ENCODE measurements around the gene CENPU. TPM values are rescaled to one million over a fixed set of nuclear protein-coding genes. Genes with fewer than 3 reads are reported as not detected.

Gene CENPU
- total and polyA plus RNA-seq, 2 of the 8 experiments (the other 6 are each of a cell fraction or from before 2014, with no cell fraction given), result 32.1 to 122 TPM

GRCh38 chr4:184706453-184706852 lies 27.4 kb downstream of the CENPU start:
- Histone ChIP-seq H3K79me2 (ENCODE audit: control insufficient read depth in 1 of 2, insufficient read depth in 2 of 2, low read length in 2 of 2) (peaks cover 0 to 19% of the 10 kb centered on the region in 2 experiments; a peak in 1 of 4 replicates), H2AFZ (ENCODE audit: low read length) (no peak overlapping the region), H2BK12ac (ENCODE audit: low read depth, low read length) (no peak overlapping the region), H2BK5ac (ENCODE audit: low read depth, low read length) (no peak overlapping the region), H3K36me3 (ENCODE audit: control insufficient read depth in 2 of 4, insufficient read depth in 4 of 4, low read length in 3 of 4) (peaks cover 12 to 91% (median 62%) of the 10 kb centered on the region in 4 experiments), H3K79me1 (ENCODE audit: low read depth, low read length) (0 out of 2 replicates have a peak, but pooled peaks cover 5% of the 10 kb centered on the region), H2AK5ac (ENCODE audit: low read depth, low read length) (no peak overlapping the region), H3K4me2 (ENCODE audit: insufficient read depth in 1 of 2, low read depth in 2 of 2, low read length in 2 of 2) (no peak overlapping the region), H3K4me1 (replicated peaks in 1 of 4; ENCODE audit: control insufficient read depth in 3 of 4, insufficient read depth in 4 of 4, low read length in 3 of 4) (no peaks in the 10 kb centered on the region; a peak in 1 of 7 replicates), H3K4ac (replicated peaks; ENCODE audit: insufficient read length, low read depth, low read length) (no peak overlapping the region), H2BK120ac (replicated peaks; ENCODE audit: low read depth, low read length) (no peak overlapping the region), H3K4me3 (ENCODE audit: extremely low read depth in 1 of 4, insufficient read depth in 2 of 4, low read depth in 3 of 4, low read length in 4 of 4) (no peak overlapping the region), H3K9me3 (ENCODE audit: insufficient read depth in 2 of 2, low read depth in 1 of 2, low read length in 1 of 2) (no peaks in the 10 kb centered on the region), H3K23me2 (ENCODE audit: low read depth, low read length) (no peaks in the 10 kb centered on the region), H3K14ac (ENCODE audit: insufficient read length) (no peak overlapping the region), H2BK20ac (ENCODE audit: low read length) (no peak overlapping the region), H4K91ac (replicated peaks; ENCODE audit: insufficient read length, low read length) (no peak overlapping the region), H4K5ac (ENCODE audit: insufficient read length, low read depth, low read length) (no peak overlapping the region), H3K23ac (ENCODE audit: insufficient read length) (no peak overlapping the region), H3K18ac (ENCODE audit: extremely low read depth, low read length) (no peak overlapping the region), H2BK15ac (ENCODE audit: low read length) (no peak overlapping the region), H3K9ac (replicated peaks in 1 of 4; ENCODE audit: extremely low read depth in 1 of 4, low read depth in 3 of 4, low read length in 3 of 4) (no peak overlapping the region), H4K20me1 (replicated peaks in 1 of 2; ENCODE audit: control insufficient read depth in 1 of 2, insufficient read depth in 2 of 2, low read length in 2 of 2) (peaks cover 0 to 12% of the 10 kb centered on the region in 2 experiments), H3K27me3 (replicated peaks in 1 of 4; ENCODE audit: control insufficient read depth in 3 of 4, extremely low read depth in 1 of 4, insufficient read depth in 3 of 4, low read length in 3 of 4) (no peaks in the 10 kb centered on the region), H4K8ac (ENCODE audit: extremely low read depth, insufficient read depth, low read length) (no peak overlapping the region), H3K56ac (replicated peaks; ENCODE audit: insufficient read length, low read depth, low read length) (no peak overlapping the region), H3K27ac (ENCODE audit: low read depth, low read length) (no peak overlapping the region)
- TF ChIP-seq SIX5 (IDR thresholded peaks at IDR 0.05; ENCODE audit: low read depth, low read length), result no peak
- TF ChIP-seq KDM1A (IDR thresholded peaks at IDR 0.05; ENCODE audit: borderline replicate concordance, low read length), result no peak
- no peak for TF ChIP-seq CTCF (IDR thresholded peaks at IDR 0.05; ENCODE audit: control extremely low read depth in 1 of 3, insufficient read depth in 1 of 3, low read depth in 1 of 3, low read length in 3 of 3)
- no peak for TF ChIP-seq TBP (IDR thresholded peaks at IDR 0.05; ENCODE audit: low read depth, low read length)
- no peak for TF ChIP-seq TAF7 (optimal IDR thresholded peaks at IDR 0.05; ENCODE audit: borderline replicate concordance, low read depth, low read length)
- TF ChIP-seq JUN (IDR thresholded peaks at IDR 0.05; ENCODE audit: low read depth, low read length), result no peak
- no peak for TF ChIP-seq CEBPB (IDR thresholded peaks at IDR 0.05; ENCODE audit: low read depth, low read length)
- TF ChIP-seq JUND (IDR thresholded peaks at IDR 0.05; ENCODE audit: low read length), result no peak
- CTCF ChIA-PET (ENCODE audit: partially characterized antibody), result interaction anchor here (0.6 to 1.6 kb wide), 3 partner anchors 9 to 442 kb away, joined by 3 to 8 read pairs (median 3); no protein-coding TSS in a partner anchor
- 90% methylated on average over 1 of the region's 1 CpG; no CpG with 5 or more reads in 1 of the 2 experiments for WGBS, 2 experiments (ENCODE audit: extremely low coverage in 1 of 2, insufficient coverage in 1 of 2, insufficient read length in 1 of 2, insufficient replicate concordance in 2 of 2, low coverage in 1 of 2, low lambda C conversion rate in 2 of 2, missing lambda C conversion rate in 1 of 2)
- POLR2A ChIA-PET (ENCODE audit: partially characterized antibody), result interaction anchor here (2.6 kb wide), 1 partner anchor 26 kb away, joined by 8 read pairs; no protein-coding TSS in a partner anchor
- DNase-seq (ENCODE audit: low read depth in 1 of 2, low spot score in 2 of 2), result no peak
- no peak for FAIRE-seq

All from H1 (cell line).